ENCODE data around the gene DHRSX. TPM values are rescaled to one million over a fixed set of nuclear protein-coding genes. Genes with fewer than 3 reads are reported as not detected.

The DHRSX gene
- total and polyA plus RNA-seq, 7 donors = 12.5 to 25.2 (median 16.1) TPM

- Histone ChIP-seq H3K36me3 (peaks cover 0 to 7% (median 0%) of the 10 kb centered on the region in 4 donors), H3K4me3 (no peak overlapping the region), H3K27ac (no peak overlapping the region), H3K9me3 (no peaks in the 10 kb centered on the region), H3K27me3 (no peaks in the 10 kb centered on the region), H3K4me1 (no peaks in the 10 kb centered on the region)
- intact Hi-C loops (cut with DNase I) = no loop called here
- no peak for DNase-seq
- no peak for TF ChIP-seq POLR2A (IDR thresholded peaks at IDR 0.05)
- TF ChIP-seq CTCF (IDR thresholded peaks at IDR 0.05) = no peak
- no peak for TF ChIP-seq POLR2AphosphoS5 (IDR thresholded peaks at IDR 0.05)
- no peak for TF ChIP-seq EP300 (IDR thresholded peaks at IDR 0.05)
- WGBS, 2 donors = 88 to 93% methylated on average over 14 of the region's 14 CpGs
Observed at GRCh38 chrX:2398064-2398656, 102.6 kb downstream of the DHRSX start.

DNA sequence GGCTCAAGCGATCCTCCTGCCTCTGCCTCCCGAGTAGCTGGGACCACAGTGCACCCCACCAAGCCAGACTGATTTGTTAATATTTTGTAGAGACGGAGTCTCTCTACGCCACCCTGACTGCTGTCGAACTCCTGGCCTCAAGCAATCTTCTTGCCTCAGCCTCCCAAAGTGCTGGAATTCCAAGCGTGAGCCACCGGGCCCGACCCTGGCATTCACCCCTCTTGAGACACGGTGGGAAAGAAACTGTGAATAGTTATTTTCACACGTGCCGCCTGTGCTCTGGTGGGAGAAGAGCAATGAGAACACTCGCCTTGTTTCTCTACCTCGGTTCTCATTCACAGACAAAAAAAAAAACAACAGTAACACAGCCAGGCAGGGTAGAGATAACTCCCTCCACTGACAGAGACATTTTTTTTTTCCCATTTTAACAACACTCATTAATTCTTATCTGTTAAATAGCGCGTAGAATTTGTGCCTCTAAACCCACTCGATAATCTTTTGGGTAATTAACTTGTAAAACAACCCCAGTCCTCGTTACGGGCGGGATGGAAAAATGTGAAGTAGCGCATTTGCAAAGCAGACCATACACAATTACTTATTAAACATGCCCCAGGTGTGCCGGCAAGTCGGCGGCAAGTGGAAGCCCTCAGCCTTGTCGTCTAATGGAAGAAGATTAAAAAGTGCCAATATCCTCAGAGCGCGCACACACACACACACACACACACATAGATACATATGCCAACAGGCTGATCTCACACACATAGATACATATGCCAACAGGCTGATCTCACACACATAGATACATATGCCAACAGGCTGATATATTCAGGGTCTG is 103.3 kb downstream of the DHRSX start:
- H3K9me3 ChIP-seq = no peaks in the 10 kb centered on the region
- intact Hi-C loops (cut with DNase I) = no loop called here
- H3K27ac ChIP-seq = no peak overlapping the region
- H3K4me3 ChIP-seq = no peak overlapping the region
- DNase-seq = no peak
- TF ChIP-seq POLR2A (IDR thresholded peaks at IDR 0.05) = no peak
- no peak for TF ChIP-seq CTCF (IDR thresholded peaks at IDR 0.05)
- TF ChIP-seq EP300 (IDR thresholded peaks at IDR 0.05) = no peak
- TF ChIP-seq POLR2AphosphoS5 (IDR thresholded peaks at IDR 0.05) = no peak
- peaks cover 0 to 7% (median 0%) of the 10 kb centered on the region in 4 donors for H3K36me3 ChIP-seq
- H3K4me1 ChIP-seq = no peaks in the 10 kb centered on the region
- no peaks in the 10 kb centered on the region for H3K27me3 ChIP-seq
- WGBS, 2 donors = 85 to 91% methylated on average over 26 of the region's 26 CpGs

DNA sequence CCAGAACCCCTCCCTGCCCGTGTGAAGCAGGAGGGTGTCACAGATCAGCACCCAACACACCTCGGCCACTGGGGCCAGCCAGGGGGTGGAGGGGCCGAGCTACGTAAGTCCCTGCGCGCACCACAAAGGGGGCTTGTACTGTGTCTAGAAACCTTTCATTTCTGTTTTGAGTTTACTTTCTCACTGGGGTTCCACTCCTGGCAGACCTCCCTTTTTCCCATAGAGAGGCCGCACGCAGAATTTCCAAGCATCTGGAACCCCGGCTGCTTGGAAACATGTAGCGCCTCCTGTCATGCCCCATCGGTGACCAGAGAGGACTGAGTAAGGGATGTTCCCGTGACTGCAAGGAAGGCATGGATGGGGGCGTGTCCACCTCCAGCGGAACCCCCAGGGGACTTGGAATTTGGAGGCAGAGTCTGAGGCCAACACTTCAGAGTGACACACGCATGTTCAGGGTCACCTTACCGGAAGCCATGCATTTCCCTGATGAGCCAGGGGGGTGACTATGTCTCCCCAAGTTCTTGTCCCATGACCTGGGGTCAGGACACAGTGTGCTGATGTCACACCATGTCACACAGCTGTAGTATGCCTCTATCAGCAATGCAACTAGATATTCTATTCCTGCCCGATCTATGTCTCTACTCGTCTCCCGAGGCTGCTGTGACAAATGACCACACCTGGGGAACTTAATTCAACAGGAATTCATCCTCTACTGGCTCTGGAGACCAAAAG is 105.3 kb downstream of the DHRSX start:
- H3K36me3 ChIP-seq = peaks cover 0 to 19% (median 2%) of the 10 kb centered on the region in 4 donors
- no peaks in the 10 kb centered on the region for H3K4me1 ChIP-seq
- H3K27ac ChIP-seq = no peak overlapping the region
- DNase-seq = no peak
- 90 to 95% methylated on average over 19 of the region's 19 CpGs for WGBS, 2 donors
- H3K4me3 ChIP-seq = no peak overlapping the region
- H3K27me3 ChIP-seq = no peaks in the 10 kb centered on the region
- H3K9me3 ChIP-seq = peaks cover 0 to 8% (median 3%) of the 10 kb centered on the region in 4 donors
- TF ChIP-seq POLR2A (IDR thresholded peaks at IDR 0.05) (no peak), POLR2AphosphoS5 (IDR thresholded peaks at IDR 0.05) (no peak), CTCF (IDR thresholded peaks at IDR 0.05) (no peak), EP300 (IDR thresholded peaks at IDR 0.05) (no peak)
- intact Hi-C loops (cut with DNase I) = no loop called here

GRCh38 chrX:2391869-2392606 is 108.7 kb downstream of the DHRSX start:
- intact Hi-C loops (cut with DNase I) = no loop called here
- 88 to 90% methylated on average over 15 of the region's 15 CpGs for WGBS, 2 donors

More at GRCh38 chrX:2391869-2392606, 108.7 kb downstream of the DHRSX start:
- TF ChIP-seq POLR2AphosphoS5 (IDR thresholded peaks at IDR 0.05) = no peak
- no peak for TF ChIP-seq CTCF (IDR thresholded peaks at IDR 0.05)
- Histone ChIP-seq H3K27me3 (no peaks in the 10 kb centered on the region), H3K36me3 (peaks cover 0 to 26% (median 2%) of the 10 kb centered on the region in 4 donors), H3K4me3 (no peak overlapping the region), H3K27ac (no peak overlapping the region), H3K9me3 (peaks cover 0 to 8% (median 3%) of the 10 kb centered on the region in 4 donors), H3K4me1 (no peaks in the 10 kb centered on the region)
- DNase-seq = no peak
